DND-41 (cell line): ENCODE results near the gene FAM217B.

Experiments used
- ATAC-seq: fragments of 200-7000 bp; cut with Tn5 transposase; 3 replicates; pipeline ENCODE4 v1.9.1; 2021; ENCODE audit warnings: low read depth; ENCODE audit not compliant: insufficient read depth
- DNase-seq: peaks from one replicate; pipeline ENCODE4 v3.0.0-alpha.2; 2020
- H2AFZ ChIP-seq: 2 replicates; pipeline ENCODE4 v1.6.0; 2012; ENCODE audit warnings: low read depth, low read length
- H3K27ac ChIP-seq: 2 replicates; pipeline ENCODE4 v1.5.1; 2012; ENCODE audit warnings: low read length, inconsistent platforms
- H3K27me3 ChIP-seq: fragments of 200-600 bp; sonication (generic); 2 replicates; pipeline ENCODE4 v1.6.0; 2012; ENCODE audit warnings: low read length, mild to moderate bottlenecking, inconsistent platforms; ENCODE audit not compliant: insufficient read depth, poor library complexity
- H3K36me3 ChIP-seq: 2 replicates; pipeline ENCODE4 v1.5.1; 2012; ENCODE audit warnings: low read length, inconsistent platforms; ENCODE audit not compliant: insufficient read depth
- H3K4me1 ChIP-seq: 2 replicates; pipeline ENCODE4 v1.5.1; 2012; ENCODE audit warnings: mild to moderate bottlenecking, low read length; ENCODE audit not compliant: insufficient read depth
- H3K4me2 ChIP-seq: 2 replicates; pipeline ENCODE4 v1.6.0; 2012; ENCODE audit warnings: mild to moderate bottlenecking, moderate library complexity, low read length, inconsistent platforms; ENCODE audit not compliant: insufficient read depth
- H3K4me3 ChIP-seq, 2 experiments: fragments of 200-600 bp in 1 of 2; shearing (Covaris generic) in 1 of 2; 2 replicates each; pipeline ENCODE4 v1.5.1; 2012 to 2016; ENCODE audit warnings: inconsistent platforms in 2 of 2, low read length in 2 of 2, mild to moderate bottlenecking in 2 of 2, low read depth in 1 of 2, moderate library complexity in 1 of 2
- H3K79me2 ChIP-seq: 2 replicates; pipeline ENCODE4 v1.6.0; 2012; ENCODE audit warnings: low read length, inconsistent platforms; ENCODE audit not compliant: insufficient read depth
- H3K9ac ChIP-seq: 2 replicates; pipeline ENCODE4 v1.6.0; 2012; ENCODE audit warnings: low read depth, mild to moderate bottlenecking, inconsistent platforms, low read length, moderate library complexity
- H3K9me3 ChIP-seq: 2 replicates; pipeline ENCODE4 v1.5.1; 2012; ENCODE audit warnings: low read length, moderate library complexity, mild to moderate bottlenecking, inconsistent platforms; ENCODE audit not compliant: insufficient read depth, severe bottlenecking
- H4K20me1 ChIP-seq: 2 replicates; pipeline ENCODE4 v1.6.0; 2012; ENCODE audit warnings: low read length; ENCODE audit not compliant: insufficient read depth
- CTCF ChIP-seq: IDR thresholded peaks from 2 replicates; pipeline ENCODE4 v1.5.1; 2012; ENCODE audit warnings: borderline replicate concordance, low read length, moderate library complexity, mild to moderate bottlenecking; ENCODE audit not compliant: poor library complexity, severe bottlenecking; ENCODE audit errors: extremely low read depth
- EZH2 ChIP-seq: IDR thresholded peaks from 3 replicates; pipeline ENCODE4 v1.6.1; 2012; ENCODE audit warnings: borderline replicate concordance, low read depth, mild to moderate bottlenecking, moderate library complexity, low read length, inconsistent platforms; ENCODE audit not compliant: severe bottlenecking

The FAM217B gene

DNA sequence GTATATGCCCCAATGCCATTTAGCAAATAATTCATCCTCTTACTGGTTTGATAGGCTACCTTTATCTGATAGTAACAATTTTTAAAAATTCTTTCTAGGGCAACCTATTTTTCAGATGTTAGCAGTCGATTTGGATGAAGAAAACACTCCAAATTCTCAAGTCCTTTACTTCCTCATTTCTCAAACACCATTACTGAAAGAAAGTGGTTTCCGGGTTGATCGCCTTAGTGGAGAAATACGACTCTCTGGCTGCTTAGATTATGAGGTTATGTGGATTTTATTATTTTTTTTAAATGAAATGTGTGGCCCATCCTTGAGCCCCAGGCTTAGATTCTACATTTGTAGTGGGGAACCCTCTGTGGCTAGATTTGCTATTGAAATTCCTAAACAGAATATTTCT is 44.4 kb downstream of the FAM217B start:
- TF ChIP-seq EZH2: no peak
- no peaks in the 10 kb centered on the region for H3K36me3 ChIP-seq
- no peak overlapping the region for H3K27ac ChIP-seq
- no peak overlapping the region for H3K9ac ChIP-seq
- H3K4me1 ChIP-seq: 0 out of 2 replicates have a peak, but pooled peaks cover 6% of the 10 kb centered on the region
- no peak overlapping the region for H2AFZ ChIP-seq
- DNase-seq (no peak), ATAC-seq (no peak)
- H3K4me2 ChIP-seq: no peak overlapping the region
- no peaks in the 10 kb centered on the region for H3K27me3 ChIP-seq
- no peaks in the 10 kb centered on the region for H3K79me2 ChIP-seq
- no peaks in the 10 kb centered on the region for H3K9me3 ChIP-seq
- H3K4me3 ChIP-seq: no peak overlapping the region
- no peaks in the 10 kb centered on the region for H4K20me1 ChIP-seq

DNA sequence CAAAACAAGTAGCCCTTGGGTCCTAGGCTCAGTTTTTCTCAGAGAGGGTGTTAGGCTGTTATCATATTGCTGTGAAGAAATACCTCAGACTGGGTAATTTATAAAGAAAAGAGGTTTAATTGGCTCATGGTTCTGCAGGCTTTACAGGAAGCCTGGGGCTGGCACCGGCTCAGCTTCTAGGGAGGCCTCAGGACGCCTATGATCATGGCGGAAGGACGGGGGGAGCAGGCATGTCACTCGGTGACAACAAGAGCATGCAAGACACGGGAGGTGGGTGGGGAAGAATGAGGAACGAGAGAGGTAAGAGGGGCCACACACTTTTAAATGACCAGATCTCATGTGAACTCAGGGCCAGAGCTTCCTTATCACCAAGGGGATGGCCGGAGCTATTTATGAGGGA is 45.0 kb downstream of the FAM217B start:
- Histone ChIP-seq H3K27ac (no peak overlapping the region), H3K27me3 (no peaks in the 10 kb centered on the region), H3K4me1 (0 out of 2 replicates have a peak, but pooled peaks cover 6% of the 10 kb centered on the region), H4K20me1 (no peaks in the 10 kb centered on the region), H3K4me2 (no peak overlapping the region), H3K36me3 (no peaks in the 10 kb centered on the region), H3K9ac (no peak overlapping the region), H3K79me2 (no peaks in the 10 kb centered on the region), H3K9me3 (no peaks in the 10 kb centered on the region), H2AFZ (no peak overlapping the region), H3K4me3 (no peak overlapping the region)
- DNase-seq (no peak), ATAC-seq (no peak)
- TF ChIP-seq EZH2 (no peak), CTCF (no peak)

- Histone ChIP-seq H4K20me1 (no peaks in the 10 kb centered on the region), H3K9me3 (no peaks in the 10 kb centered on the region), H2AFZ (no peak overlapping the region), H3K4me1 (0 out of 2 replicates have a peak, but pooled peaks cover 6% of the 10 kb centered on the region), H3K79me2 (no peaks in the 10 kb centered on the region), H3K4me2 (no peak overlapping the region), H3K9ac (no peak overlapping the region), H3K36me3 (no peaks in the 10 kb centered on the region), H3K27ac (no peak overlapping the region), H3K4me3 (no peak overlapping the region), H3K27me3 (no peaks in the 10 kb centered on the region)
- TF ChIP-seq EZH2: no peak
- TF ChIP-seq CTCF: peak; percentile 74
- DNase-seq (peak; percentile 44), ATAC-seq (peak; percentile 80)
These were observed 45.7 kb downstream of the FAM217B start for GRCh38 chr20:59985864-59986263.

DNA sequence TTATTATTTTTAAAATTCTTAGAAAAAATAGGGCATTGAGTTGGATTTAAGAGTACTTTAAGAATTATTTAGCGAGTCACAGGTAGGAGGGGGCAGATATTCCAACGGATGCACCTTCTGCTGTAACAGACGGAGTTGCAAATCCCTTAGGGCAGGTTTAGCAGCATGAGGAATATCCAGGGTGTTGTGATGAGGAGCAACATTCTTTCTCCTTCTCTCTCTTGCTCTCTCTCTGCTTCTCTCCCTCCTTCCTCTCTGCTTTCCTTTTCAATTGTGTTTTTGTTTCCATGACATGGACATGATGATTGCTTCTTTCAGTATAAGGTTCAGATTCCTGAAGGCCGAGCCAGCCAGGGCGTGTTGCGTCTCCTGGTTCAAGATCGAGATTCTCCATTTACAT is 46.9 kb downstream of the FAM217B start:
- Histone ChIP-seq H3K36me3 (no peaks in the 10 kb centered on the region), H3K79me2 (no peaks in the 10 kb centered on the region), H3K4me1 (0 out of 2 replicates have a peak, but pooled peaks cover 6% of the 10 kb centered on the region), H3K4me2 (no peak overlapping the region), H3K9ac (no peak overlapping the region), H3K27me3 (no peaks in the 10 kb centered on the region), H4K20me1 (no peaks in the 10 kb centered on the region), H3K9me3 (no peaks in the 10 kb centered on the region), H2AFZ (no peak overlapping the region), H3K4me3 (no peak overlapping the region), H3K27ac (no peak overlapping the region)
- ATAC-seq: no peak
- no peak for TF ChIP-seq CTCF
- no peak for TF ChIP-seq EZH2
- DNase-seq: no peak
